Measurements from ENCODE around the gene PDZD4.

PDZD4 gene

GRCh38 chrX:153868576-153869472 lies 38.5 kb upstream of the PDZD4 start:
- no peak for DNase-seq (ENCODE audit: low read depth in 2 of 2)

GRCh38 chrX:153867671-153868070 lies 37.3 kb upstream of the PDZD4 start:
- no peak for DNase-seq (ENCODE audit: low read depth in 2 of 2)

GRCh38 chrX:153867139-153867538 lies 36.8 kb upstream of the PDZD4 start:
- DNase-seq (ENCODE audit: low read depth in 2 of 2): no peak

GRCh38 chrX:153866302-153867019 lies 36.1 kb upstream of the PDZD4 start:
- no peak for DNase-seq (ENCODE audit: low read depth in 2 of 2)

- no peak for DNase-seq (ENCODE audit: low read depth in 2 of 2)
Observed at GRCh38 chrX:153865685-153866084, 35.3 kb upstream of the PDZD4 start.

- no peak for DNase-seq (ENCODE audit: low read depth in 2 of 2)
Observed at GRCh38 chrX:153865321-153865580, 34.9 kb upstream of the PDZD4 start.

GRCh38 chrX:153864561-153865320 lies 34.4 kb upstream of the PDZD4 start:
- no peak for DNase-seq (ENCODE audit: low read depth in 2 of 2)

GRCh38 chrX:153864101-153864500 lies 33.8 kb upstream of the PDZD4 start:
- no peak for DNase-seq (ENCODE audit: low read depth in 2 of 2)

GRCh38 chrX:153863251-153863991 lies 33.1 kb upstream of the PDZD4 start:
- DNase-seq (ENCODE audit: low read depth in 2 of 2): no peak

- no peak for DNase-seq (ENCODE audit: low read depth in 2 of 2)
Observed at GRCh38 chrX:153862369-153863250, 32.3 kb upstream of the PDZD4 start.

- no peak for DNase-seq (ENCODE audit: low read depth in 2 of 2)
Observed at GRCh38 chrX:153861733-153862310, 31.5 kb upstream of the PDZD4 start.

- DNase-seq (ENCODE audit: low read depth in 2 of 2): no peak
Observed at GRCh38 chrX:153861151-153861550, 30.8 kb upstream of the PDZD4 start.

- DNase-seq (ENCODE audit: low read depth in 2 of 2): no peak
Observed at GRCh38 chrX:153857348-153857903, 27.1 kb upstream of the PDZD4 start.

- no peak for DNase-seq (ENCODE audit: low read depth in 2 of 2)
Observed at GRCh38 chrX:153854702-153855101, 24.4 kb upstream of the PDZD4 start.

GRCh38 chrX:153853902-153854267 lies 23.5 kb upstream of the PDZD4 start:
- no peak for DNase-seq (ENCODE audit: low read depth in 2 of 2)

GRCh38 chrX:153853180-153853901 lies 23.0 kb upstream of the PDZD4 start:
- no peak for DNase-seq (ENCODE audit: low read depth in 2 of 2)

- DNase-seq (ENCODE audit: low read depth in 2 of 2): no peak
Observed at GRCh38 chrX:153851981-153852380, 21.6 kb upstream of the PDZD4 start.

- no peak for DNase-seq (ENCODE audit: low read depth in 2 of 2)
Observed at GRCh38 chrX:153848325-153848724, 18.0 kb upstream of the PDZD4 start.

- DNase-seq (ENCODE audit: low read depth in 2 of 2): no peak
Observed at GRCh38 chrX:153845842-153846241, 15.5 kb upstream of the PDZD4 start.

- DNase-seq (ENCODE audit: low read depth in 2 of 2): no peak
Observed at GRCh38 chrX:153845195-153845594, 14.9 kb upstream of the PDZD4 start.

Measured in stimulated activated CD8-positive, alpha-beta memory T cell treated with anti-CD3 and anti-CD28 coated beads, Interleukin-7, amount 100 ng/mL, for 1 hour (primary cell).